ENCODE data around the gene ZNF24. TPM values are rescaled to one million over a fixed set of nuclear protein-coding genes. Genes with fewer than 3 reads are reported as not detected.

ZNF24 gene
- total and polyA plus RNA-seq, 10 of the 15 experiments (the other 5 are each of a cell fraction or from before 2014, with no cell fraction given), result 13.6 to 41.7 (median 28.3) TPM

GRCh38 chr18:35322486-35323458, 21.4 kb downstream of the ZNF24 start:
- Histone ChIP-seq H3K9me3 (replicated peaks; ENCODE audit: control insufficient read depth, insufficient read depth, low read length) (no peaks in the 10 kb centered on the region), H3K79me2 (ENCODE audit: control insufficient read depth, insufficient read depth, low read length) (no peaks in the 10 kb centered on the region), H3K36me3 (ENCODE audit: control insufficient read depth in 2 of 2, insufficient read depth in 2 of 2, low read length in 1 of 2) (no peaks in the 10 kb centered on the region), H3K4me3 (no peak overlapping the region), H3K4me2 (ENCODE audit: control insufficient read depth, insufficient read depth) (no peak overlapping the region), H3K9ac (ENCODE audit: control insufficient read depth, insufficient read depth, low read length) (no peak overlapping the region), H3K27me3 (replicated peaks in 1 of 2; ENCODE audit: control insufficient read depth in 2 of 2, insufficient read depth in 2 of 2, low read length in 1 of 2) (no peaks in the 10 kb centered on the region), H2AFZ (ENCODE audit: control insufficient read depth, low read depth, low read length) (no peak overlapping the region), H3K27ac (ENCODE audit: control insufficient read depth, insufficient read depth) (no peak overlapping the region), H3K4me1 (ENCODE audit: control insufficient read depth, insufficient read depth, low read length) (no peaks in the 10 kb centered on the region), H4K20me1 (ENCODE audit: control insufficient read depth, insufficient read depth) (no peaks in the 10 kb centered on the region)
- in situ Hi-C loops (cut with MboI), result no loop called here
- no peak for FAIRE-seq
- TF ChIP-seq RCOR1 (conservative IDR thresholded peaks at IDR 0.05; ENCODE audit: low read depth, low read length) (no peak), FOXM1 (IDR thresholded peaks at IDR 0.05; ENCODE audit: low read depth, low read length) (no peak), SIX5 (IDR thresholded peaks at IDR 0.05; ENCODE audit: low read depth, low read length, severe bottlenecking) (no peak), NKRF (conservative IDR thresholded peaks at IDR 0.05) (no peak), NFYA (IDR thresholded peaks at IDR 0.05; ENCODE audit: borderline replicate concordance, low read depth, low read length) (no peak), EED (IDR thresholded peaks at IDR 0.05; ENCODE audit: low read depth) (no peak)
- TF ChIP-seq, protein P1, sequence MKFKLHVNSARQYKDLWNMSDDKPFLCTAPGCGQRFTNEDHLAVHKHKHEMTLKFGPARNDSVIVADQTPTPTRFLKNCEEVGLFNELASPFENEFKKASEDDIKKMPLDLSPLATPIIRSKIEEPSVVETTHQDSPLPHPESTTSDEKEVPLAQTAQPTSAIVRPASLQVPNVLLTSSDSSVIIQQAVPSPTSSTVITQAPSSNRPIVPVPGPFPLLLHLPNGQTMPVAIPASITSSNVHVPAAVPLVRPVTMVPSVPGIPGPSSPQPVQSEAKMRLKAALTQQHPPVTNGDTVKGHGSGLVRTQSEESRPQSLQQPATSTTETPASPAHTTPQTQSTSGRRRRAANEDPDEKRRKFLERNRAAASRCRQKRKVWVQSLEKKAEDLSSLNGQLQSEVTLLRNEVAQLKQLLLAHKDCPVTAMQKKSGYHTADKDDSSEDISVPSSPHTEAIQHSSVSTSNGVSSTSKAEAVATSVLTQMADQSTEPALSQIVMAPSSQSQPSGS (IDR thresholded peaks at IDR 0.05; ENCODE audit: low read length), result no peak
- ATAC-seq, result no peak
- no peak for DNase-seq (ENCODE audit: low read depth, low spot score)
- CTCF ChIA-PET, result interaction anchor here (0.9 to 1.3 kb wide), 2 partner anchors 22 to 93 kb away, joined by 3 read pairs; partner anchors contain the start of gene ZNF24
- RAD21 ChIA-PET (ENCODE audit: unreplicated experiment), result no interaction called here
- BruUV-seq (replicated peaks), result no TSS peak
- intact Hi-C loops (cut with micrococcal nuclease; ENCODE audit: unreplicated experiment), result no loop called here
- POLR2A ChIA-PET, result no interaction called here
- SMC1A ChIA-PET (ENCODE audit: uncharacterized antibody, unreplicated experiment), result interaction anchor here (1.0 to 1.4 kb wide), 2 partner anchors 64 to 91 kb away, joined by 3 read pairs; no protein-coding TSS in a partner anchor
- 28% methylated on average over 3 of the region's 3 CpGs for WGBS (ENCODE audit: insufficient coverage, insufficient replicate concordance, low lambda C conversion rate, missing lambda C conversion rate)
